HepG2 (cell line): ENCODE results near the gene GPR37L1. TPM values are rescaled to one million over a fixed set of nuclear protein-coding genes. Genes with fewer than 3 reads are reported as not detected.

ENCODE experiments used
- ARID5B ChIP-seq: IDR thresholded peaks from 2 replicates; pipeline ENCODE4 v1.4.0; 2020; ENCODE audit warnings: mild to moderate bottlenecking, missing genetic modification reagents
- CREB3 ChIP-seq: sonication (generic); formaldehyde crosslinking; IDR thresholded peaks from 2 replicates; pipeline ENCODE4 v1.5.0; 2020; ENCODE audit warnings: missing genetic modification reagents
- FLYWCH1 ChIP-seq: sonication (generic); formaldehyde crosslinking; IDR thresholded peaks from 2 replicates; pipeline ENCODE4 v1.8.1; 2023; ENCODE audit warnings: mild to moderate bottlenecking, missing genetic modification reagents
- MTF2 ChIP-seq: sonication (generic); formaldehyde crosslinking; IDR thresholded peaks from 2 replicates; pipeline ENCODE4 v1.5.0; 2020; ENCODE audit warnings: missing genetic modification reagents, borderline replicate concordance
- PRDM10 ChIP-seq: sonication (generic); formaldehyde crosslinking; IDR thresholded peaks from 2 replicates; pipeline ENCODE4 v1.4.0; 2020; ENCODE audit warnings: low read depth, missing genetic modification reagents
- RARA ChIP-seq: IDR thresholded peaks from 2 replicates; pipeline ENCODE4 v1.6.1; 2016; ENCODE audit warnings: missing genetic modification reagents, missing compliant biosample characterization
- SALL1 ChIP-seq: sonication (generic); formaldehyde crosslinking; IDR thresholded peaks from 2 replicates; pipeline ENCODE4 v1.8.0; 2022; ENCODE audit warnings: mild to moderate bottlenecking, missing genetic modification reagents
- SOX13 ChIP-seq, 3 experiments: fragments of 450-650 bp in 1 of 3; sonication (generic) in 1 of 3; formaldehyde crosslinking in 1 of 3; IDR thresholded peaks in 2 of 3; conservative IDR thresholded peaks in 1 of 3; 2 replicates each; pipeline versions ENCODE4 v1.5.0 to v1.6.1; 2016 to 2020; ENCODE audit warnings: antibody characterized with exemption in 1 of 3, mild to moderate bottlenecking in 1 of 3, missing compliant biosample characterization in 1 of 3, missing genetic modification reagents in 1 of 3, moderate library complexity in 1 of 3
- THAP7 ChIP-seq: sonication (generic); formaldehyde crosslinking; IDR thresholded peaks from 2 replicates; pipeline ENCODE4 v1.8.1; 2023; ENCODE audit warnings: mild to moderate bottlenecking, missing genetic modification reagents
- ZBTB3 ChIP-seq: sonication (generic); formaldehyde crosslinking; IDR thresholded peaks from 2 replicates; pipeline ENCODE4 v1.4.0; 2020; ENCODE audit warnings: low read depth, mild to moderate bottlenecking, moderate library complexity, missing genetic modification reagents, borderline replicate concordance
- ZNF142 ChIP-seq: sonication (generic); formaldehyde crosslinking; IDR thresholded peaks from 2 replicates; pipeline ENCODE4 v1.4.0; 2020; ENCODE audit warnings: missing genetic modification reagents
- ZNF746 ChIP-seq: sonication (generic); formaldehyde crosslinking; IDR thresholded peaks from 2 replicates; pipeline ENCODE4 v1.8.0; 2022; ENCODE audit warnings: mild to moderate bottlenecking, missing genetic modification reagents
- polyA plus RNA-seq, 8 experiments: library from polyadenylated mRNA; depleted of rRNA in 3 of 8; stranded (reverse) in 7 of 8; unstranded in 1 of 8; fragments of >200 nt; fragmentation: Illumina TruSeq in 4 of 8; extraction: Trizol in 4 of 8; gene quantifications; 2 replicates each; pipeline versions ENCODE4 v1.2.1 to v1.2.3, GENCODE V29; 2011 to 2016; ENCODE audit warnings: low read depth in 4 of 8, missing spikeins in 1 of 8, mixed read lengths in 1 of 8; ENCODE audit not compliant: insufficient read depth in 1 of 8
- total RNA-seq, 5 experiments: library from RNA; depleted of rRNA; stranded (reverse); fragments of >200 nt; fragmentation: Illumina TruSeq; extraction: Trizol; gene quantifications; 2 replicates each; pipeline ENCODE4 v1.2.3, GENCODE V29; 2016; ENCODE audit warnings: low read depth in 1 of 5

The GPR37L1 gene
- total and polyA plus RNA-seq, 2 of the 13 experiments (the other 11 are each of a cell fraction or from before 2014, with no cell fraction given): 0.13 TPM; not detected in 1

DNA sequence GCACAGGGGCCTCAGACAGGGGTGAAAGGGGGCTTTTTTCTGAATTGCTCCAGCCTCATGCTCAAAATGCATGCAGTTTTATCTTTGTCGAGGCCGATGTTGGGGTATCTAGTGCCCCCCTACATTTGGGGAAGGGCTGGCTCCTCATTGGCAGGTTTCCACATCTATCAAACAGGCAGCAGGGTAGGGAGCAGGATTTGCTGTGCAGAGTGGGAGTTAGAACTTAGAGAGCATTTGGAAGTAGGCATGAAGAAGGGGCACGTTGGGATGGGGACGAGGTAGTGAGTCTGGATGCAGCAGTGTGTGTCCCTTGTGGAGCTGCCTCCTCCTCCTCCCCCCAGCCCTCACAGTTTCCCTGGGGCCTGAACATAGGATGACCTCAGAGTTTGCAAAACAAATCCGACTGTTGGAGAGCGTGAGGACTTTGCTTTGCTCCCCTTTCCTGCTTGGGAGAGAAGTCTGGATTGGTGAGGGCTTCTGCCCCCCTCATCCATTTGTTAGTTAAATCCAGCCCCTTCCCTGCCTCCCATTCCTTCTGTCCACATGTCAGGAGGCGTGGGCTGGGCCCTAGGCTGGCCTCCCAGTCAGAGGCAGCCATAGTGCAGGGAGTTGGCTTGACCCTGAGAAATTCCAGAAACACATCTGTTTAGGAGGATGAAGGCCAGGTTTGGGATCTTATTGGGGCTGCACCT is 36.9 kb upstream of the GPR37L1 start (continued):
- no peak for TF ChIP-seq ZNF142 (CRISPR knock-in tag)
- TF ChIP-seq ZNF746: peak; percentile 74
- TF ChIP-seq CREB3 (CRISPR knock-in tag): no peak
- TF ChIP-seq THAP7 (CRISPR knock-in tag): no peak; the same call in 1 of the 2 replicates
- peak; percentile 84 for TF ChIP-seq SALL1 (CRISPR knock-in tag)
- no peak for TF ChIP-seq MTF2 (CRISPR knock-in tag)
- TF ChIP-seq ARID5B (CRISPR knock-in tag): peak; percentile 72
- peak; percentile 57; the same call in 1 of the 2 replicates for TF ChIP-seq PRDM10
- peak; percentile 72; the same call in 1 of the 2 replicates for TF ChIP-seq SOX13 (IDR thresholded peaks at IDR 0.05)
- peak in 1 of 2 experiments; percentile 91; a peak in 2 of 4 replicates for TF ChIP-seq SOX13 (CRISPR knock-in tag; conservative IDR thresholded peaks at IDR 0.05 in 1 of 2, IDR thresholded peaks at IDR 0.05 in 1 of 2)
- TF ChIP-seq RARA (CRISPR knock-in tag): peak; percentile 82
- TF ChIP-seq ZBTB3: no peak
- no peak for TF ChIP-seq FLYWCH1 (CRISPR knock-in tag)
